Neural progenitor cell (in vitro differentiated cells): ENCODE measurements around the gene OR2C1. TPM values are rescaled to one million over a fixed set of nuclear protein-coding genes. Genes with fewer than 3 reads are reported as not detected.

Experiments
- DNase-seq: peaks from one replicate; pipeline ENCODE4 v3.0.0-alpha.2; 2016; ENCODE audit warnings: low spot score
- H2AFZ ChIP-seq: fragments of 200-600 bp; sonication (generic); replicated peaks from 2 replicates; pipeline ENCODE4 v1.6.1; 2016; ENCODE audit warnings: antibody characterized with exemption
- H3F3A ChIP-seq: fragments of 200-600 bp; sonication (generic); 2 replicates; pipeline ENCODE4 v1.6.1; 2016; ENCODE audit warnings: antibody characterized with exemption, low read depth
- H3K27ac ChIP-seq: fragments of 200-600 bp; sonication (generic); 2 replicates; pipeline ENCODE4 v1.5.1; 2016; ENCODE audit warnings: mild to moderate bottlenecking
- H3K27me3 ChIP-seq: fragments of 200-600 bp; sonication (generic); 2 replicates; pipeline ENCODE4 v1.6.1; 2016; ENCODE audit warnings: mild to moderate bottlenecking, moderate library complexity
- H3K36me3 ChIP-seq: fragments of 200-600 bp; sonication (generic); 2 replicates; pipeline ENCODE4 v1.5.1; 2016
- H3K4me1 ChIP-seq: fragments of 200-600 bp; sonication (generic); 2 replicates; pipeline ENCODE4 v1.6.1; 2016; ENCODE audit warnings: mixed run types
- H3K4me2 ChIP-seq: fragments of 200-600 bp; sonication (generic); 2 replicates; pipeline ENCODE4 v1.6.1; 2016
- H3K4me3 ChIP-seq: fragments of 200-600 bp; sonication (generic); 2 replicates; pipeline ENCODE4 v1.5.1; 2016
- H3K79me2 ChIP-seq: fragments of 200-600 bp; sonication (generic); 2 replicates; pipeline ENCODE4 v1.6.1; 2016; ENCODE audit warnings: low read depth
- H3K9ac ChIP-seq: fragments of 200-600 bp; sonication (generic); 2 replicates; pipeline ENCODE4 v1.6.1; 2016
- H3K9me3 ChIP-seq: fragments of 200-600 bp; sonication (generic); 2 replicates; pipeline ENCODE4 v1.5.1; 2016; ENCODE audit warnings: low read depth
- H4K20me1 ChIP-seq: fragments of 200-600 bp; sonication (generic); 2 replicates; pipeline ENCODE4 v1.6.1; 2016; ENCODE audit warnings: low read depth
- H3K27ac Mint-ChIP-seq: 3 replicates; pipeline ENCODE4 v1.8.0; 2021; ENCODE audit warnings: mixed read lengths
- H3K27me3 Mint-ChIP-seq: 2 replicates; pipeline ENCODE4 v1.8.0; 2022; ENCODE audit warnings: low read depth, mild to moderate bottlenecking, inconsistent platforms, moderate library complexity, mixed read lengths; ENCODE audit not compliant: insufficient read depth
- H3K36me3 Mint-ChIP-seq: 3 replicates; pipeline ENCODE4 v1.8.0; 2021; ENCODE audit warnings: mixed read lengths
- H3K4me1 Mint-ChIP-seq: 3 replicates; pipeline ENCODE4 v1.8.0; 2021; ENCODE audit warnings: mixed read lengths
- H3K4me3 Mint-ChIP-seq: 3 replicates; pipeline ENCODE4 v1.8.0; 2021; ENCODE audit warnings: mild to moderate bottlenecking, moderate library complexity, mixed read lengths
- H3K9me3 Mint-ChIP-seq: 3 replicates; pipeline ENCODE4 v1.8.0; 2020; ENCODE audit warnings: mixed read lengths
- EZH2 ChIP-seq: fragments of 200-600 bp; sonication (generic); IDR thresholded peaks from 2 replicates; pipeline ENCODE4 v1.6.1; 2017; ENCODE audit warnings: antibody characterized with exemption, mild to moderate bottlenecking, moderate library complexity
- EZH2phosphoT487 ChIP-seq: fragments of 200-600 bp; sonication (generic); IDR thresholded peaks from 2 replicates; pipeline ENCODE4 v1.6.1; 2017; ENCODE audit warnings: antibody characterized with exemption
- total RNA-seq: library from RNA; depleted of rRNA; stranded (reverse); fragments of >200 nt; gene quantifications from 2 replicates; pipeline ENCODE4 v1.2.3, GENCODE V29; 2015; ENCODE audit warnings: low replicate concordance
- TF ChIP-seq, protein P1 (sequence below): fragments of 200-600 bp; sonication (generic); IDR thresholded peaks from 2 replicates; pipeline ENCODE4 v1.5.1; 2017; ENCODE audit warnings: antibody characterized with exemption, mild to moderate bottlenecking

OR2C1 gene
- total RNA-seq, 1 donor from 2014 or later, result not detected

DNA sequence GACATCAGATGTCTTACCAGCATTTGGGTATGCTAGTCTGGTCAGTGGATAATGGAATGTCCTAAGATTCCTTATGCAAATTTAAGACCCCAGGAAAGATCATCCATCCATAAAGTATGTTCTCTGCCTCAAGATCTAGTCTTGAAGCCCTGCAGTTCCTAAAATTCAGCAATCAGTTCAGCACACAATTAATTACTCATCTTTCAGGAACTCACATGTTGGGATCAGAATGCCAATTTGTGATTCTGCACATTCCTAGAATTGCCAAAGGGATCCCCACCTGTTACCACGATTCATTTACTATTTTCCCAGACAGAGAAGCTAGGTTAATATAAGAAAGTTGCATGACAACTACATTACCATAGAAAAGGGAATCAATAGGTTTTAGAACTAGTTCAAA lies 3.2 kb downstream of the OR2C1 start:
- Mint-ChIP-seq H3K27ac (no peak overlapping the region), H3K4me3 (no peak overlapping the region), H3K4me1 (no peaks in the 10 kb centered on the region), H3K9me3 (peaks cover 5% of the 10 kb centered on the region), H3K27me3 (peaks cover 4% of the 10 kb centered on the region), H3K36me3 (no peaks in the 10 kb centered on the region)
- Histone ChIP-seq H4K20me1 (no peaks in the 10 kb centered on the region), H3F3A (no peaks in the 10 kb centered on the region), H3K9ac (no peak overlapping the region), H3K4me2 (no peak overlapping the region), H3K36me3 (no peaks in the 10 kb centered on the region), H3K4me1 (no peaks in the 10 kb centered on the region), H3K27me3 (peaks cover 5% of the 10 kb centered on the region), H3K4me3 (no peak overlapping the region), H2AFZ (no peak overlapping the region), H3K9me3 (no peaks in the 10 kb centered on the region), H3K79me2 (no peaks in the 10 kb centered on the region), H3K27ac (no peak overlapping the region)
- TF ChIP-seq, protein P1, sequence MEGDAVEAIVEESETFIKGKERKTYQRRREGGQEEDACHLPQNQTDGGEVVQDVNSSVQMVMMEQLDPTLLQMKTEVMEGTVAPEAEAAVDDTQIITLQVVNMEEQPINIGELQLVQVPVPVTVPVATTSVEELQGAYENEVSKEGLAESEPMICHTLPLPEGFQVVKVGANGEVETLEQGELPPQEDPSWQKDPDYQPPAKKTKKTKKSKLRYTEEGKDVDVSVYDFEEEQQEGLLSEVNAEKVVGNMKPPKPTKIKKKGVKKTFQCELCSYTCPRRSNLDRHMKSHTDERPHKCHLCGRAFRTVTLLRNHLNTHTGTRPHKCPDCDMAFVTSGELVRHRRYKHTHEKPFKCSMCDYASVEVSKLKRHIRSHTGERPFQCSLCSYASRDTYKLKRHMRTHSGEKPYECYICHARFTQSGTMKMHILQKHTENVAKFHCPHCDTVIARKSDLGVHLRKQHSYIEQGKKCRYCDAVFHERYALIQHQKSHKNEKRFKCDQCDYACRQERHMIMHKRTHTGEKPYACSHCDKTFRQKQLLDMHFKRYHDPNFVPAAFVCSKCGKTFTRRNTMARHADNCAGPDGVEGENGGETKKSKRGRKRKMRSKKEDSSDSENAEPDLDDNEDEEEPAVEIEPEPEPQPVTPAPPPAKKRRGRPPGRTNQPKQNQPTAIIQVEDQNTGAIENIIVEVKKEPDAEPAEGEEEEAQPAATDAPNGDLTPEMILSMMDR, result no peak
- TF ChIP-seq EZH2phosphoT487 (no peak), EZH2 (no peak)
- DNase-seq, result no peak

DNA sequence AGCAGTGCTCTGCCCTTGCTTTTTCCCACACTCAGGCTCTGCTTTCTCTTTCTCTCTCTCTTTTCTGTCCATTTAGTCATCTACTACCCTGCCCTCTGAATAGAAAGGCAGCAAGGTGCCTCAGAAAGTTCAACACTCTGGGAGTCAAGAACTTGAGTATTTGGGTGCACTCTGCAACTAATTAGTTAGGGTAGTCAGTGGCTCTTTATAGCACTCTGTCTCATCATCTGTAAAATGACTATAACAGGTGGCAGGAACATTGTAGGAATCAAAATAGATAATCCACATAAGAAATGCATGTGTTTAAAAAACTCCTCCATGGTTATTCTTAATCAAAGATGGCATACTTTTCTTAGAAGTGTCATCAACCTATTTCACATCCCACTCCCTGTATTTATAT lies 7.2 kb downstream of the OR2C1 start:
- Histone ChIP-seq H2AFZ (no peak overlapping the region), H3K27ac (no peak overlapping the region), H3K9me3 (no peaks in the 10 kb centered on the region), H3F3A (no peaks in the 10 kb centered on the region), H3K27me3 (peaks cover 5% of the 10 kb centered on the region), H3K36me3 (no peaks in the 10 kb centered on the region), H3K4me2 (no peak overlapping the region), H3K4me1 (no peaks in the 10 kb centered on the region), H4K20me1 (no peaks in the 10 kb centered on the region), H3K4me3 (no peak overlapping the region), H3K9ac (no peak overlapping the region), H3K79me2 (no peaks in the 10 kb centered on the region)
- no peaks in the 10 kb centered on the region for H3K4me1 Mint-ChIP-seq
- no peak for DNase-seq
- TF ChIP-seq EZH2, result no peak
- TF ChIP-seq EZH2phosphoT487, result no peak
- TF ChIP-seq, protein P1, result no peak
- peaks cover 6% of the 10 kb centered on the region for H3K27me3 Mint-ChIP-seq
- H3K4me3 Mint-ChIP-seq, result no peak overlapping the region
- peaks cover 7% of the 10 kb centered on the region for H3K9me3 Mint-ChIP-seq
- no peaks in the 10 kb centered on the region for H3K36me3 Mint-ChIP-seq
- no peak overlapping the region for H3K27ac Mint-ChIP-seq

DNA sequence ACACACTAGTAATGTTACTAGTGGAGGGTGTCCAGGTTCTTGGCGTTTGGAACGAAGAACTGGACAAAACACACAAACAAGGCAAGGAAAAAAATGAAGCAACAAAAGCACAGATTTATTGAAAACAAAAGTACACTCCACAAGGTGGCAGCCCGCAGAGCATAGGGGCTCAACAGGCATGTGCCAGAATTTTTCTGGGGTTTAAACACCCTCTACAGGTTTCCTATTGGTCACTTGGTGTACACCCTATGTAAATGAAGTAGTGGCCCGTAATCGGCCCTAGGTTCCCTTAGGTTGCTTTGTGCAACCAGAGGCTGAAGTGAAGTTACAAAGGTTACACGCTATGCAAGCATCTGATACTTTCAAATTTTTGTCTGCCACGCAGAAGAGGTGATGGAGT lies 8.1 kb downstream of the OR2C1 start:
- DNase-seq, result no peak
- Histone ChIP-seq H3K27ac (no peak overlapping the region), H4K20me1 (no peaks in the 10 kb centered on the region), H3K79me2 (no peaks in the 10 kb centered on the region), H3K4me1 (no peaks in the 10 kb centered on the region), H3K9ac (no peak overlapping the region), H3K27me3 (peaks cover 5% of the 10 kb centered on the region), H3K4me2 (no peak overlapping the region), H3F3A (no peaks in the 10 kb centered on the region), H3K4me3 (no peak overlapping the region), H3K9me3 (no peaks in the 10 kb centered on the region), H3K36me3 (no peaks in the 10 kb centered on the region), H2AFZ (no peak overlapping the region)
- TF ChIP-seq, protein P1, result no peak
- TF ChIP-seq EZH2 (no peak), EZH2phosphoT487 (no peak)
- no peaks in the 10 kb centered on the region for H3K36me3 Mint-ChIP-seq
- no peak overlapping the region for H3K27ac Mint-ChIP-seq
- peaks cover 4% of the 10 kb centered on the region for H3K27me3 Mint-ChIP-seq
- H3K4me3 Mint-ChIP-seq, result no peak overlapping the region
- peaks cover 9% of the 10 kb centered on the region for H3K9me3 Mint-ChIP-seq
- no peaks in the 10 kb centered on the region for H3K4me1 Mint-ChIP-seq
